ENCODE data around the gene CFAP410.
"Not testable (repeated sequence)": the region's sequence is repeated elsewhere in the genome, so short reads cannot be mapped to it uniquely, and the experiment has no call there.

The CFAP410 gene

DNA sequence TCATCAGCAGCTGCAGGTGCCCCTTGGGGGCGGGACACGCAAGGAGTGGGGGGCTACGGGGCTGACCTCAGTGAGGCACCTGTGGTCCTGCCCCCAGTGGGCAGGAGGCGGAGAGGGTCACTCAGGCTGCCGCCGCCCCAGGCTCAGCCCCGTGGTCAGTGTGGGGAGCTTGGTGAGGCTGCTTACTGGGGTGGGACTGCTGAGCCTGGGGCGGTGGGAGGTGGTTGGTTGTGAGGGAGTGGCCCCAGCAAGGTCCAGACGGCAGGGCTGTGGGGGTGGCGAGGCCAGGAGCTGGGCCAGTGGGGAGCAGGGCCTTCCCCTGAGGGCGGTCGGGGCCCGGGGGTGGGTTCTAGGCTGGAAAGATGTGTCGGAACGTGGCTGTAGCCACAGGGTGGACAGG is 25.1 kb downstream of the CFAP410 start:
- no peak for DNase-seq

- DNase-seq: no peak
These were observed 25.7 kb downstream of the CFAP410 start for GRCh38 chr21:44313451-44313850.

GRCh38 chr21:44312716-44313115 is 26.5 kb downstream of the CFAP410 start:
- no peak for DNase-seq

GRCh38 chr21:44312089-44312488 is 27.1 kb downstream of the CFAP410 start:
- DNase-seq: no peak

DNA sequence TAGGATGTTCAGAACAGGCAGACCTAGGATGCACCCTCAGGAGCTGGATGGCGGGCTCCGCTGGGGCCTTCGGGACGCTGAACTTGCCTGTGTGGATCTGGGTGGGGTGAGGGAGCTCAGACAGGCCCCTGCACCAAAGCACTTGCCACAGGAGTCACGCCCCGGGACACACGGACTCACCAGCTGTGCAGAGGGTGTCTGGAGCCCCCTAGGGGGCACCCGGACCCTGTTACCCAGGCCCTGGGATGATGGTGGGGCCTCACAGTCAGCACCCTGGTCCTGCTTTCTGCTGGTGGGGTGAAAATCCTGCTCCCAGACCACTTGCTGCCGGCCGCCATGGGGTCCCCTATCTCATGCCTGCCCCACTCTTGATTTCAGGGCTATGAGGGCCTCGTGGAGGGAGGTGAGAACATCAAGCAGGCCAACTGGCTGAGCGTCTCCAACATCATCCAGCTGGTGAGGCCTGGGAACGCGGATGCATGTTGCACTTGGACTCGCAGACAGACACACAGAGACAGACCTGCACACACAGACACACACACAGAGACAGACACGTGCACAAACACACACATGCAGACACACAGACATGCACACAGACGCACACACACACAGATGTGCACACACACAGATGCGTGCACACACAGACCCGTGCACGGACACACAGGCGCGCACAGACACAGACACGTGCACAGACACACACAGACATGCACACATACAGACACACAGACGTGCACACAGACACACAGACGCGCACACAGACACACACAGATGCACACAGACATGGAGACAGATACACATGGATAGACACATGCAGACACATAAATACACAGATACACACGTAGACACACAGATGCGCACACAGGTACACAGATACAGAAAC is 28.3 kb downstream of the CFAP410 start:
- DNase-seq: no peak

DNA sequence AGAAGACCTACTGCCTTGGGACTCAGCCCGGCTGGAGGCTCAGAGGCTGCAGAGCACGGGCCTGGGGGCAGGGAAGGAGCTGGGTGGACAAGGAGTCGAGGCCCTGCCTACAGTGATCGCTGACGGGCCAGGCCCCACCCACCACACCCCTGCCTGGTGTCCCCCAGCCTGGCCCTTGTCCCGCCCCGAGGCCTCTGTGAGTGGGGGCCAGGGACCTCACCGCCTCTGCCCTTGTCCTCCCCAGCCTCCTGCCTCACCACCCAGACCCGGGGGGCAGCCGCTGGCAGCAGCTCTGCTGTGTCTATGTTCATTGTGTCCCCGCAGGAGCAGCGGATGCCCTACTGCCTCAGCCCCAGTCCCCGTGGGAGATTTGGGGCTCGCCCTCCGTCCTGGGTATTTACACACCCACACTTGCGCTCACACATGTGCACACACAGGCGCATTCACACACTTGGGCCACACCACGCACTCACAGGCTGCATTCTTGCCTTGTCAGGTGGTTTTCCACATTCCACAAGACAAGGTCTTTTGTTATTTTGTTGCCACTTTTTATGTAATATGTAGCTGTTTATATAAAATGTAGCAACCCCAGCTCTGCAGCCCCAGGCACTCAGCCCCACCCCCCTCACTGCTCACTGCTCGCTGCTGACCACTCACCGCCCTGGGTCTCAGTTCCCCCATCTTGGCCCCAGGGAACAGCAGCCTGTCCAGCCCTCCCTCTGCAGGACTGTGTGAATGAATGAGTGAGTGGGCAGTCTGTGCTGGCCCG is 32.1 kb downstream of the CFAP410 start:
- DNase-seq: no peak

DNA sequence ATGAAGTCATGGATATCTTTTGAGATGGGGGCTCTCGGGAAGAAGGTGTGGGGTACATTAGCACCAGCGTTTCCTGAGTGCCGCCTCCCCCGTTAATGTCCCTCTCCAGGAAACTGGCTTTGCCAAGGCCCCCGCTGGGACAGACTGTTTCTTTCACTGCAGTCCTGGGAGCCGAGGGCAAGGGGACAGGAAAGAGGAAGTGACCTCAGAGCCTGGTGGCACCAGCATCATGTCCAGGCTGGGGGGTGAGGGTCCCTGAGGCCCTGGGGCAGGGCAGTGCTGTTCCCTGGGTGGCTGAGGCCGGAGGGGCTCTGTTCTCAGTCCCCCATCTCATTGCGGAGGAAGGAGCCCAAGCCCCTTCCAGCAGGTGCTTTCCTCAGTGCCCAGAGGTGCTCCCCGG is 33.5 kb downstream of the CFAP410 start:
- no peak for DNase-seq

- peak; percentile 55 for DNase-seq
These were observed 34.3 kb downstream of the CFAP410 start for GRCh38 chr21:44304877-44305293.

- DNase-seq: no peak
These were observed 35.1 kb downstream of the CFAP410 start for GRCh38 chr21:44304011-44304616.

DNA sequence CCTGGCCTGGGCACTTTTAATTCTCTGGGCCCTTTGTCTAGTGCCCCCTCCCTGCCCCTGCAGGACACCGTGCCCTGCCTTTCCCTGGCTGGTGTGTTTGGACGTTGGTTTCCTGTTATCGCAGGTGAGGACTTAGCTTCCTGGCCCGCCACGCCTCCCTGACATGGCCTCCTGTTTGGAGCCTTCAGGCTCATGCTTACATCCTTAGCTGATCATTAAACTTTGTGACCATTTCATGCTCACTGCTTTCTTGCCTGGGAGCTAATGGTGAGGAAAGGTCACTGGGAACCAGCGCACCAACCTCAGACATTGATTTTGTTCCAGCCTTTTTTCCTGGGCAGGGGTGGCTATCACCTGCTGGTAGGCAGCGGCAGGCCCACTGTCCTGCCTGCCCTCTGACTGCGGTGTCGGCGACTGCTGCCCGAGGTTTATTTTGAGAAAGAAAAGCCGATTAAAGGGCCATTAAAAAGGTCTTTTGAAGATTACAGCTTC is 35.7 kb downstream of the CFAP410 start:
- DNase-seq: no peak

- DNase-seq: not testable (repeated sequence)
These were observed 36.4 kb downstream of the CFAP410 start for GRCh38 chr21:44302573-44303401.

- DNase-seq: no peak
These were observed 37.2 kb downstream of the CFAP410 start for GRCh38 chr21:44301961-44302406.

DNA sequence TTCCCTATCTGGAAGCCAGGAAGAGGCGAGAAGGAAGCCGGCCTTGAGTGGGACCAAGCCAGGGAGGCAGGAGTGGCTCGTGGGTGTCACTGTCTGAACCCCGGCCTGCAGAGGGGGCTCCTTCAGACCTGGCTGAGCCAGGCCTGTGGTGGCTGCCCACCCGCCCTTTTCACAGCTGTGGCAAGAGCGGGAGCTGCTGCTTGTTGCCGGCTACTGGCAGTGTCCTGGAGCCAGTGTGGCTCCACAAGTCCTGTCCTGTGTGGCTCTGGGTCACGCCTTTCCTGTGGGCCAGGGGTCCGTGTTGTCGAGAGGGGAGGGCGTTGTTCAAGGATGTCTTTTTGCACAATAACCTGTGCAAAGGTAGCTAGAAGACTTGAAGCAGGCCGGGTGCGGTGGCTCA is 38.0 kb downstream of the CFAP410 start:
- no peak for DNase-seq

- DNase-seq: no peak
These were observed 38.8 kb downstream of the CFAP410 start for GRCh38 chr21:44300262-44300959.

- DNase-seq: peak; percentile 27
These were observed 39.5 kb downstream of the CFAP410 start, which contains the start of gene PFKL for GRCh38 chr21:44299458-44300261. Gene PFKL (plus strand): TSS chr21:44300053. CDS start chr21:44300106, 53 bp downstream.

GRCh38 chr21:44299085-44299457 is 40.1 kb downstream of the CFAP410 start:
- DNase-seq: no peak

GRCh38 chr21:44298301-44298700 is 40.9 kb downstream of the CFAP410 start:
- DNase-seq: peak; percentile 6

- peak; percentile 51 for DNase-seq
These were observed 41.5 kb downstream of the CFAP410 start for GRCh38 chr21:44297525-44298290.

- DNase-seq: no peak
These were observed 42.3 kb downstream of the CFAP410 start for GRCh38 chr21:44296916-44297315.

DNA sequence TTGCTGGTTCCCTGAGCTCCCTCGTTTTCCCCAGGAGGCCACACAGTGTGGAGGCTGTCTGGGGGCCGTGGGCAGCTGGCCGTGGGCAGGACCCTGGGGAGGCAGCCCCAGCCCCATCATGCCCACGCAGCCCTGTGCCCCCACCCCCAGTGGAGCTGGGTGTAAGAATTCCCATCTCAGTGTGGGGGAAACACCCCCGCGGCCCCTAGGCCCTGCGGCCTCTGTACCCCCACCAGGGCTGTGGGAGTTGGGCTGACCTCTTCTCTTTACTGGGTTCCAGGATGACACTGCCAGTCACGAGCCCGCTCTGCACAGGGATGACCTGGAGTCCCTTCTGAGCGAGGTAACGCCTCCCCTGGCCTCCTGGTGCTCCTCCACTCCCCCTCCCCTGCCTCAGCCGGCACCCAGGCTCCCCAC is 43.1 kb downstream of the CFAP410 start:
- no peak for DNase-seq
